Tibial artery (tissue), 4 donors: Measurements from ENCODE around the gene CDPF1.

ENCODE experiments used
- DNase-seq, 2 donors: peaks; one replicate each; pipeline ENCODE4 v3.0.0-alpha.2; 2019
- H3K27ac ChIP-seq, 2 donors: fragments of 200-600 bp; sonication (generic) in 1 of 2; 1 replicate in 1 of 2; 2 replicates in 1 of 2; pipeline ENCODE4 v1.5.1; 2018 to 2019; ENCODE audit warnings: mild to moderate bottlenecking in 1 of 2
- H3K27me3 ChIP-seq, 2 donors: fragments of 200-600 bp; sonication (generic) in 1 of 2; one replicate each; pipeline versions ENCODE4 v1.5.1 to v1.6.0; 2016 to 2019
- H3K36me3 ChIP-seq, 3 donors: fragments of 200-600 bp; sonication (generic) in 2 of 3; one replicate each; pipeline ENCODE4 v1.5.1; 2016 to 2019; ENCODE audit warnings: mild to moderate bottlenecking in 2 of 3
- H3K4me1 ChIP-seq, 4 donors: fragments of 200-600 bp; sonication (generic) in 2 of 4; 1 replicate in 3 of 4; 2 replicates in 1 of 4; pipeline ENCODE4 v1.5.1; 2016 to 2019
- H3K4me3 ChIP-seq, 2 donors: fragments of 200-600 bp; sonication (generic) in 1 of 2; 1 replicate in 1 of 2; 2 replicates in 1 of 2; pipeline ENCODE4 v1.5.1; 2018 to 2019; ENCODE audit warnings: mild to moderate bottlenecking in 2 of 2
- H3K9me3 ChIP-seq, 3 donors: fragments of 200-600 bp; sonication (generic) in 1 of 3; one replicate each; pipeline ENCODE4 v1.5.1; 2016 to 2019
- CTCF ChIP-seq, 2 experiments: fragments of 200-600 bp in 1 of 2; fragments of 450-650 bp in 1 of 2; IDR thresholded peaks; one replicate each; pipeline ENCODE4 v1.5.1; 2017 to 2019; ENCODE audit warnings: antibody characterized with exemption in 2 of 2, mild to moderate bottlenecking in 1 of 2, moderate library complexity in 1 of 2
- intact Hi-C: fragments of 100-400 bp; cut with DNase I; formaldehyde crosslinking; loops from one replicate; pipeline ENCODE4 v1.15.0; 2023; ENCODE audit warnings: low total_unique reads

Gene CDPF1

GRCh38 chr22:46241396-46242007 is 8.6 kb downstream of the CDPF1 start:
- H3K27ac ChIP-seq: no peak overlapping the region
- TF ChIP-seq CTCF (IDR thresholded peaks at IDR 0.05): no peak
- no peaks in the 10 kb centered on the region for H3K4me1 ChIP-seq
- no peaks in the 10 kb centered on the region for H3K9me3 ChIP-seq
- peak in 1 of 2 donors; percentile 4 for DNase-seq
- peaks cover 11 to 73% (median 14%) of the 10 kb centered on the region in 3 donors for H3K36me3 ChIP-seq
- no peak overlapping the region for H3K4me3 ChIP-seq
- intact Hi-C loops: no loop called here
- H3K27me3 ChIP-seq: no peaks in the 10 kb centered on the region

GRCh38 chr22:46240907-46241306 is 9.2 kb downstream of the CDPF1 start:
- intact Hi-C loops: no loop called here
- no peaks in the 10 kb centered on the region for H3K9me3 ChIP-seq
- H3K36me3 ChIP-seq: peaks cover 15 to 74% (median 19%) of the 10 kb centered on the region in 3 donors
- DNase-seq: peak in 1 of 2 donors; percentile 37
- no peak overlapping the region for H3K27ac ChIP-seq
- no peak overlapping the region for H3K4me3 ChIP-seq
- no peaks in the 10 kb centered on the region for H3K4me1 ChIP-seq
- H3K27me3 ChIP-seq: no peaks in the 10 kb centered on the region
- TF ChIP-seq CTCF (IDR thresholded peaks at IDR 0.05): no peak

GRCh38 chr22:46240506-46240905 is 9.6 kb downstream of the CDPF1 start:
- intact Hi-C loops: no loop called here
- peak in 1 of 2 donors; percentile 20 for DNase-seq
- no peak for TF ChIP-seq CTCF (IDR thresholded peaks at IDR 0.05)
- Histone ChIP-seq H3K27ac (no peak overlapping the region), H3K4me1 (no peaks in the 10 kb centered on the region), H3K4me3 (no peak overlapping the region), H3K9me3 (no peaks in the 10 kb centered on the region), H3K27me3 (no peaks in the 10 kb centered on the region), H3K36me3 (peaks cover 19 to 77% (median 21%) of the 10 kb centered on the region in 3 donors)

GRCh38 chr22:46240073-46240472 is 10.0 kb downstream of the CDPF1 start:
- intact Hi-C loops: no loop called here
- no peaks in the 10 kb centered on the region for H3K9me3 ChIP-seq
- no peak overlapping the region for H3K27ac ChIP-seq
- peaks cover 19 to 78% (median 25%) of the 10 kb centered on the region in 3 donors for H3K36me3 ChIP-seq
- H3K4me3 ChIP-seq: no peak overlapping the region
- no peaks in the 10 kb centered on the region for H3K4me1 ChIP-seq
- DNase-seq: peak in 1 of 2 donors; percentile 32
- no peak for TF ChIP-seq CTCF (IDR thresholded peaks at IDR 0.05)
- no peaks in the 10 kb centered on the region for H3K27me3 ChIP-seq

GRCh38 chr22:46239261-46240048 is 10.6 kb downstream of the CDPF1 start:
- Histone ChIP-seq H3K27me3 (no peaks in the 10 kb centered on the region), H3K4me1 (no peaks in the 10 kb centered on the region), H3K36me3 (peaks cover 19 to 74% (median 22%) of the 10 kb centered on the region in 3 donors), H3K9me3 (no peaks in the 10 kb centered on the region), H3K27ac (no peak overlapping the region), H3K4me3 (no peak overlapping the region)
- TF ChIP-seq CTCF (IDR thresholded peaks at IDR 0.05): no peak
- no peak for DNase-seq
- intact Hi-C loops: no loop called here
